Activated naive CD4-positive, alpha-beta T cell treated with Interleukin-2 at 50 U/mL for 16 hours (primary cell): ENCODE data around the gene RPS6KA4.
"Not testable (repeated sequence)": the region's sequence is repeated elsewhere in the genome, so short reads cannot be mapped to it uniquely, and the experiment has no call there.

Experiments used
- DNase-seq: peaks from one replicate; pipeline ENCODE4 v3.0.0-alpha.2; 2020

Gene RPS6KA4

DNA sequence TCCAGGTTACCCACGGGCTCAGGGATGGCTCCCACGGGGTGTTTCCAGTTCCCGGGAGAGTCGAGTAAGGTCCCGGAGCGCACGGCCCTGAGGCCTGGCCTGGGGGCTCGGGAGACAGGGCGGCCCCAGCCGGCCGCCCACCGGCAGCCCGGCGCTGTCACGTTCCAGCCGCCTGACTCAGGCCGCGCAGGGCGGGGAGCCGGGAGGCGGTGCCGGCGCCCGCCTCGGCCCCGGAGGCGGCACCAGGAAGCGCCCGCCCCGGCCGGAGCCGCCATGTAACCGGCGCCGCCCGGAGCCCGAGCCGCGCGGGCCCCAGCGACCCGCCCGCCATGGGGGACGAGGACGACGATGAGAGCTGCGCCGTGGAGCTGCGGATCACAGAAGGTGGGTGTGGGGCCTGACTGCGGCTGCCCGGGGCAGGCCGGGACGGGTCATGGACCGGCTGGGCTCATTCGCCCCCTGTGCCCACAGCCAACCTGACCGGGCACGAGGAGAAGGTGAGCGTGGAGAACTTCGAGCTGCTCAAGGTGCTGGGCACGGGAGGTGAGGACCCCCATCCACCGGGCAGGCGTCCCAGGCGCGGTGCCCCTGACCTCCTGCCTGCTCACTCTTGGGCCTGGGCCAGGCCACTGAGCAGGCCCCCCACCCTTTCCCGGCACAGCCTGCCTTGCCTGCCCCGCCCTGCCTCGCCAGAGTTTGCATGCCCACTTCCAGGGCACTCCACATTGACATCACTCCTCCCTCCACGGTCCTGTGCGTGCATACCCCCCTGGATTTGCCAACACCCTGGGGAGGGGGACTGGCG, at the start of gene RPS6KA4:
TSS of gene RPS6KA4 (plus strand) at position 256 of the 805 bp plus-strand sequence. CDS start at position 330, 74 bp downstream.
- DNase-seq = peak; percentile 64

DNA sequence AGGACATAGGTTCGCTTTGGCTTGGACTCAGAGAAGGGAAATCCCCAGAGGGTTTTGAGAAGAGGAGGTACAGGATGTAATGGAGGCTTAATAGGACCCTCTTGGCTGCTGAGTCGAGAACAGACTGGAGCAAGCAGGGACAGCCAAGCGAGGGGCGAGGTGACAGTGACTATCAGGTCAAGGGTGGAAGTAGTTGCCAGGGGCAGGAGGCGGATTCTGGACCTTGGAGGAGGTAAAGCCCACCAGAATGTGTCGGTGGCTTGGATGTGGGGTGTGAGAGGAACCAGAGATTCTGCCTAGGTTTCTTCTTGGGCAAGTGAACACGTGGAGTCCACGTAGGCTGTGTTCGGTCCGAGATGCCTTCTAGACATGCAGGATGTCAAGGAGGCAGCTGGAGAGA, 46.0 kb upstream of the RPS6KA4 start:
- no peak for DNase-seq

DNA sequence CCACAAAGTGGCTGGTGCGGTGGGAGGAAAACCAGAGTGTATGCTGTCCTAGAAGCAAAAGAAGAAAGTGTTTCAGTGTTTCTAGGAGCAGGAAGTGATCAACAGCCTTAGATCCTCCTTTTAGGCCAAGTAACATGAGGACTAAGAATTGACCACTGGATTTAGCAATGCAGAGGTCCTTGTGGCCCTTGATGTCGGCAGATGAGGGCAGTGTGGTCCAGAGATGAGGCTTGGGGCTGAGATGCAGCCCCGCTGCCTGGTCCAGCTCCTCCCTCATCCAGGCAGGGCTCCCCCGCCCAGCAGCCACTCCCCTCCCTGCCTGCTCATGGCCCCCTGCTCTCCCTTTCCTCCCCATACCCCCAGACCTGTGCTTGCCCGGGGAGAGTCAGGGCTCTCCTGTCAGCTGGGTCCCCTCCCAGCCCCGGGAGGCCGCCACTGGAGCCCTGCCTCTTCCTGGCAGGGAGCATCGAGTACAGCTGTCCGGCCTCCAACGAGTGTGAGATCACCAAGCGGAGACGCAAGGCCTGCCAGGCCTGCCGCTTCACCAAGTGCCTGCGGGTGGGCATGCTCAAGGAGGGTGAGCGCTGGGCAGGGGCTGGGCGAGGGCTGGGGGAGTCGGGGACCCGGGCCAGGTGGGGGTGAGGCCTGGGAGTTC, 45.3 kb upstream of the RPS6KA4 start:
- no peak for DNase-seq

DNA sequence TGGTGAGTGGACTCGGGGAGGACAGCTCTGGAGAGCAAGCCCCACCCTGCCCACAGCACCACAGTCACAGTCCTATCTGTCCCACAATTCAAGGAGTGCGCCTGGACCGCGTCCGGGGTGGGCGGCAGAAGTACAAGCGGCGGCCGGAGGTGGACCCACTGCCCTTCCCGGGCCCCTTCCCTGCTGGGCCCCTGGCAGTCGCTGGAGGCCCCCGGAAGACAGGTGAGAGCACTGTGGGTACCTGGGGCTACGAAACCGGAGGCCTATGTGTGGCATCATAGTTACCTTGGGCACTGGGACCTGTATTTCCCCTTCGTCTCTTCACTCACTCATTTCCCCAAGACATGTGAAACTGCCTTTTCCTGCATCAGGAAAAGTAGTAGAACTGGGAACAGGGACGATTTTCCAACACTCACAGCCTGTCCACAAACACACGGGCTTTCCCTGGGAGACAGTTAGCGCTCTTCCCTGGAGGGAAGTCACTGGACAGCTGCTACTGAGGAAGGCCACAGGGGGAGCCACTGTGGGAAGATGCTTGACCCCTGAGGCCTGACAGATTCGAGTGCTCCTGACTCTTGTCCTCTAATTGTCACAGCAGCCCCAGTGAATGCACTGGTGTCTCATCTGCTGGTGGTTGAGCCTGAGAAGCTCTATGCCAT, 44.7 kb upstream of the RPS6KA4 start:
- no peak for DNase-seq

DNA sequence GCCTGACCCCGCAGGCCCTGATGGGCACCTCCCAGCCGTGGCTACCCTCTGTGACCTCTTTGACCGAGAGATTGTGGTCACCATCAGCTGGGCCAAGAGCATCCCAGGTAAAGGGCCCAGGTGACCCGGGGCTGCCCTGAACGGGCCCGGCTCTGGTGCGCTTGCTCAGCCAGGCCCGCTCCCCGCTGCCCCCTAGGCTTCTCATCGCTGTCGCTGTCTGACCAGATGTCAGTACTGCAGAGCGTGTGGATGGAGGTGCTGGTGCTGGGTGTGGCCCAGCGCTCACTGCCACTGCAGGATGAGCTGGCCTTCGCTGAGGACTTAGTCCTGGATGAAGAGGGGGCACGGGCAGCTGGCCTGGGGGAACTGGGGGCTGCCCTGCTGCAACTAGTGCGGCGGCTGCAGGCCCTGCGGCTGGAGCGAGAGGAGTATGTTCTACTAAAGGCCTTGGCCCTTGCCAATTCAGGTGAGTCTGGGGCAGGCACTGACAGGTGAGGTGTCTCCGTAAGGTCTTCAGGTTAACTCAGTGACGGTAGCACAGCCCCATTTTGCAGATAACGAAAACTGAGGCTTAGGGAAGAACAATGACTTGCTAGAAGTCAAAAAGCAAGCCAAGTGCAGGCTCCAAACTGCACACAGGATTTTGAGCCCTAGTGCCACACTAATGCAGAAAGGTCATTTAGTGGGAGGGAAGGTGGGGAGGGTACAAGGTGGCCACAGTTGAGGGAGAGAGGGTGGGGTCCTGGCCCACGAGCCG, 44.0 kb upstream of the RPS6KA4 start:
- DNase-seq = no peak

DNA sequence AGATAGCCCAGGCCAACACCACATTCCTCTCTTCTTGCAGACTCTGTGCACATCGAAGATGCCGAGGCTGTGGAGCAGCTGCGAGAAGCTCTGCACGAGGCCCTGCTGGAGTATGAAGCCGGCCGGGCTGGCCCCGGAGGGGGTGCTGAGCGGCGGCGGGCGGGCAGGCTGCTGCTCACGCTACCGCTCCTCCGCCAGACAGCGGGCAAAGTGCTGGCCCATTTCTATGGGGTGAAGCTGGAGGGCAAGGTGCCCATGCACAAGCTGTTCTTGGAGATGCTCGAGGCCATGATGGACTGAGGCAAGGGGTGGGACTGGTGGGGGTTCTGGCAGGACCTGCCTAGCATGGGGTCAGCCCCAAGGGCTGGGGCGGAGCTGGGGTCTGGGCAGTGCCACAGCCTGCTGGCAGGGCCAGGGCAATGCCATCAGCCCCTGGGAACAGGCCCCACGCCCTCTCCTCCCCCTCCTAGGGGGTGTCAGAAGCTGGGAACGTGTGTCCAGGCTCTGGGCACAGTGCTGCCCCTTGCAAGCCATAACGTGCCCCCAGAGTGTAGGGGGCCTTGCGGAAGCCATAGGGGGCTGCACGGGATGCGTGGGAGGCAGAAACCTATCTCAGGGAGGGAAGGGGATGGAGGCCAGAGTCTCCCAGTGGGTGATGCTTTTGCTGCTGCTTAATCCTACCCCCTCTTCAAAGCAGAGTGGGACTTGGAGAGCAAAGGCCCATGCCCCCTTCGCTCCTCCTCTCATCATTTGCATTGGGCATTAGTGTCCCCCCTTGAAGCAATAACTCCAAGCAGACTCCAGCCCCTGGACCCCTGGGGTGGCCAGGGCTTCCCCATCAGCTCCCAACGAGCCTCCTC, 43.1 kb upstream of the RPS6KA4 start:
- DNase-seq = not testable (repeated sequence)

DNA sequence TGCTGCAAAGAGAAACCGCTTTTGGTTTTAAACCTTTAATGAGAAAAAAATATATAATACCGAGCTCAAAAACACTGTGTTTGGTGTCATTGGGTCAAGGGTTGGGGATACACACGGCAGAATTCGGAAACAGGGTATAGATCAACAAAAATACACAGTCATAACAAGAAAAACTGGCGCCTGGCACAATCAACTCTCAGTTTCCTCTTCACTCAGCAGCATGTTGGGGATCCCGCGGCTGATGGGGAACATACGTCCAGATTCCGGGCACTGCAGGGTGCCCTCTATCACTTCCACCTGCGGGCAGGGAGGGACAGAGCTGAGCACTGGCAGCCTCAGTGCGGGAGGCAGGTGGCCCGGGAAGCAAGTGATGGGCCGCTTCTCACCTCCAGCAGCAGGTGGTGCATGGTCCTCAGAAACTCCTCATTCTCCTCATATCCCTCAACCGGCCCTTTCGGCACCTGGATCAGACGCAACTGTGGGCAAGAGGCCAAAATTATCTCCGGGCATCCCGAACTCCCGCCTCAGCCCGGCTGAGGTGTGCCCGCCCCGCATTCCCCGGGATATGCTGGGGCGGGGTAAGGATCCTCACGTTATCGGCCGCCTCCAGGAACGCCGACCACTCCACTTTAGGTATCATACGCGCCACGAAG, 42.2 kb upstream of the RPS6KA4 start:
- peak; percentile 42 for DNase-seq

DNA sequence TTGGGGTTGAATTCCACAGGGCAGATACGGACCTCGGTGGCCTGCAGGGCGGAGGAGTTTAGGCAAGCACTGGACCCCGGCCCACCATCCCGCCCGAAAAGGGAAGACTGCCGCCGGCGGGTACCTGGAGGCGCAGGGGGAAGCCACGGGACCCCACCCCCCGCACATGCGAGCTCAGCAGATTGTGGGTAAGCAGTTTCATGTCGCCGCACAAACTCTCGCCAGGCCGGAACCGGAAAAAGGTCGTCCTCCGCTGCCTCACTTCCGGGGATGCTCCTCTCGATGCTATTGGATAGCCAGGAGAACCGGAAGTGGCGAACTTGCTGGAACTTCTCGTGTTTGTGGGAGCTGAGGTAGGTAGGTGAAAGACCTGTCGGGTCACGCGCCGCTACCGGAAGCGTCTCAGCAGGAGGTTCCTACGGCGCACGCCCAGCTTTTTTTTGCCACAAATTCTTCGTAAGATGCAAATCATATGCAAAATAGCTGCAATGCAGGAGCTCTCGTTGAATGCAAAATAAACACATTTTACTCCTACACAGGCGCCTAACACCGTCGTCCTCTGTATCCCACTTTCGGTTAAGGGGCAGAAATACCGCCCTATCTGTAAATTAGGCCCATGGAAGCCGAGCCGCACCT, 41.5 kb upstream of the RPS6KA4 start, which contains the start of gene TRMT112:
TSS of gene TRMT112 (minus strand) at position 235 of the 636 bp plus-strand sequence. CDS start at position 202, 33 bp downstream.
- peak; percentile 96 for DNase-seq

DNA sequence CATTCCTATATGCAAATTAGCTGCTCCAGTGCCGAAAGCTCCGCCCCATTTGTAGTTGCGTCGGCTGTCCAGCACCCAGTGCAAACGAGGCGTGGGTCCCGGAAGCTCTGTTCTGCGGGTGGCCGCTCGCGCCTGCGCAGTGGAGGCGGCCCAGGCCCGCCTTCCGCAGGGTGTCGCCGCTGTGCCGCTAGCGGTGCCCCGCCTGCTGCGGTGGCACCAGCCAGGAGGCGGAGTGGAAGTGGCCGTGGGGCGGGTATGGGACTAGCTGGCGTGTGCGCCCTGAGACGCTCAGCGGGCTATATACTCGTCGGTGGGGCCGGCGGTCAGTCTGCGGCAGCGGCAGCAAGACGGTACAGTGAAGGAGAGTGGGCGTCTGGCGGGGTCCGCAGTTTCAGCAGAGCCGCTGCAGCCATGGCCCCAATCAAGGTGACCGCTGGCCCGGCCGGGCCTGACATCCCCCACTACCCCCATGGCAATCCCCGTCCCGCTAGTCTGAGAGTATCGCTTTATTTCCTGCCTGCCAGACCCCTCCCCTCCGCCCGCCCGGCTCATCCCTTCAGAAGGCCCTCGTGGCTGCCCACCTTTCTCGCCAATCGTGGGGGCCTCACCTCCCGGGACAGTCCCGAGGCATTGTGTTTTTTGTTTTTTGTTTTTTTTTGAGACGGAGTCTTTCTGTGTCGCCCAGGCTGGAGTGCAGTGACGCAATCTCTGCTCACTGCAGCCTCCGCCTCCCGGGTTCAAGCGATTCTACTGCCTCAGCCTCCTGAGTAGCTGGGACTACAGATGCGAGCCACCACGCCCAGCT, 40.8 kb upstream of the RPS6KA4 start, which contains the start of gene PRDX5:
TSS of gene PRDX5 (plus strand) at position 161 of the 805 bp plus-strand sequence. CDS start at position 256, 95 bp downstream.
- DNase-seq = peak; percentile 95

DNA sequence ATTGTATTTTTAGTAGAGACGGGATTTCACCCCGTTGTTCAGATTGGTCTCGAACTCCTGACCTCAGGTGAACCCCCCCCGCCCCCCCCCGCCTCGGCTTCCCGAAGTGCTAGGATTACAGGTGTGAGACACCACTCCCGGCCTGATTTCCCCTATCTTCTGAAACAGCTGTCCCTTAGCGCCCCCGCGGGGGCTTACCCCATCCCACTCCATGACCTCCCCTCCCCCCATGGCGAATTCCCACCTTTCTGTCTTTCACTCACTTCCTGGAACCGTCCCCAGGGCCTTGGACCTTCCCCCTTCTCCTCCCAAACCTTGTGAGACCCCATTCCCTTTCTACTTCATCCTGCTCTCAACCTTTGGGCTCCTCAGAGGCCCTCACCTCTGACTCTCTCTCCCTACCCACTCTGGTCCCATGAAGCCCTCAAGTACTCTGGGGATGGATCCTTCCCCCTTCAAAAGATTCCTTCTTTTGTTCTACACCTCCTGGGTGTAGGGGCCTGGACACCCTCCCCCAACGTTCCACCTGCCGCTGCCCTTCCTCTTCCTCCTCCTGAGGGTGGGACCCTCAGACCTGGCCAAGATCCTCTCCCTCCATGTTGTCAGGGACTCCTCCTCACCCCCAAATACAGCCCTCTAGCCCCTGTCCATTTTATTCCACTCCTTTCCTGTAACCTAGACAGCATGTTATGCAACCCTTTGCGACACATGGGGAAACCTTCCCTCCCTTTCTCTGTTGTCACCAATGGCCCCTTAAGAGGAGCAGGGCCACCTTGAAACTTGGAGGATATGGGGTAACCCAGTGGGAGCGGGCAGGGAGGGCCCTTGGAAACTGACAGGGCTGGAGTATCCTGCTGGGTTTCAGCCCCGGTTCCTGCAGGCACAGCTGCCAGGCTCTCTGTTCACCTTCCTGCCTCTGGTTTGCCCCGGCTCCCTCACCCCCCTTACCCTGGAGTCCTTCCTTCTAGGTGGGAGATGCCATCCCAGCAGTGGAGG, 39.9 kb upstream of the RPS6KA4 start:
- no peak for DNase-seq

DNA sequence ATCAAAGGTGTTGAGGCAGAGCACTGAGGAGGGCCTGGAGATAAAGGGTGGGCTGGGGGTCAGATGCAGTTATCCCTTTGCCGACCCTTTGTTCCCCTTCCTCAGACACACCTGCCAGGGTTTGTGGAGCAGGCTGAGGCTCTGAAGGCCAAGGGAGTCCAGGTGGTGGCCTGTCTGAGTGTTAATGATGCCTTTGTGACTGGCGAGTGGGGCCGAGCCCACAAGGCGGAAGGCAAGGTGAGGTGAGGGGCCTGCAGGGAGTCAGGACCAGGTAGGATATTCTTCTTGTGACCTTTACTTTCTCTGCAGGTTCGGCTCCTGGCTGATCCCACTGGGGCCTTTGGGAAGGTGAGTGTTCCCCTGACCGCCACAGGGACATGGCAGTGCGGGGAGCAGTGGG, 38.4 kb upstream of the RPS6KA4 start:
- DNase-seq = no peak

DNA sequence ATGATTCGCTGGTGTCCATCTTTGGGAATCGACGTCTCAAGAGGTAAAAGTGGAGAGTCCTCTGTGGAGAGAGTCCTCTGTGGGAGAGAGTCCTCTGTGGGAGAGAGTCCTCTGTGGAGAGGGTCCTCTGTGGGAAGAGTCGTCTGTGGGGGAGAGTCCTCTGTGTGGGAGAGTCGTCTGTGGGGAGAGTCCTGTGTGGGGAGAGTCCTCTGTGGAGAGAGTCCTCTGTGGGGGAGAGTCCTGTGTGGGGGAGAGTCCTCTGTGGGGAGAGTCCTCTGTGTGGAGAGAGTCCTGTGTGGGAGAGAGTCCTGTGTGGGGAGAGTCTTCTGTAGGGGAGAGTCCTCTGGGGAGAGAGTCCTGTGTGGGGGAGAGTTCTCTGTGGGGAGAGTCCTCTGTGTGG, 37.9 kb upstream of the RPS6KA4 start:
- DNase-seq = no peak

DNA sequence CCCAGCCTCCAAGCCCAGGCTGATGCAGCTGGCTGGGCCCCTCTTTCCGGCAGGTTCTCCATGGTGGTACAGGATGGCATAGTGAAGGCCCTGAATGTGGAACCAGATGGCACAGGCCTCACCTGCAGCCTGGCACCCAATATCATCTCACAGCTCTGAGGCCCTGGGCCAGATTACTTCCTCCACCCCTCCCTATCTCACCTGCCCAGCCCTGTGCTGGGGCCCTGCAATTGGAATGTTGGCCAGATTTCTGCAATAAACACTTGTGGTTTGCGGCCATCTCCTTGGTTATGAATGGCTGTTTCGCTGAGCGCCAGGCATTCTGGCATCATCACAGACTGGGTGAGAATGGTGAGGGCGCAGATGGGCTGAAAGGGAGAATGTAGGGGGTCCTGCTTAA, 37.4 kb upstream of the RPS6KA4 start:
- DNase-seq = no peak

DNA sequence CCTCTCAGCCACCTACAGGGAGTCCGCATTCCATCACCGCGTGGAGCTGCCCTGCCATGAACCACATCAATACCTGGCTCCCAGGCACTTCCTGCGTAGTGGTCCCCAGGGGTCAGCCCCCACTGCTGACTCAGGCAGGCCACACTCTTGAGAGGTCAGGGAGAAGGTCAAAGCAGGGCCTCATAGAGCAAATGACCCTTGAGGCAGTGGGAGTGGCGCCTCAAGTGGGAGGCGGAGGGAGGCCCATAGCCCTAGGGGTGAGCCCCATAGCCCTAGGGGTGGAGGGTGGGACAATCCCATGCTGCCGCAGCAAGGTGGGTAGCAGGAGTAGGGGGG, 36.1 kb upstream of the RPS6KA4 start:
- DNase-seq = no peak

DNA sequence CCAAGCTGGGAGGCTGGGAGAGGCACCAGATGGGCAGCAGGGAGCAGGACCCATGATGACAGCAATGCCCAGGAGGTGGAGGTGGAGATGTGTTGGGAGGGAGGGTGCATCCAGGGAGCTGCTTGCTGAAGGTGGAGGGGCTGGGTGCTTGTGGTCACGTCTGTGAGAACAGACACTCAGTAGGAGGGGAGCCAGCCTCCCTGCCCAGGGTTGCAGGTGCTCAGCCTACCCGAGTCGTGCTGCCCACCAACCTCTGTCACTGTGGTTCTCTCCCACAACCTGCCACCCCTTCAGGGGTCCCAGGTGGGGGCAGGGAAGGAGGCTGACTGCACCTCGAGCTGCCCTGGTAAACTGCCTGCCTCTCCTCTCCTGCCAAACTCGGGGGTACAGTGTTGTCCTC, 35.6 kb upstream of the RPS6KA4 start:
- no peak for DNase-seq

DNA sequence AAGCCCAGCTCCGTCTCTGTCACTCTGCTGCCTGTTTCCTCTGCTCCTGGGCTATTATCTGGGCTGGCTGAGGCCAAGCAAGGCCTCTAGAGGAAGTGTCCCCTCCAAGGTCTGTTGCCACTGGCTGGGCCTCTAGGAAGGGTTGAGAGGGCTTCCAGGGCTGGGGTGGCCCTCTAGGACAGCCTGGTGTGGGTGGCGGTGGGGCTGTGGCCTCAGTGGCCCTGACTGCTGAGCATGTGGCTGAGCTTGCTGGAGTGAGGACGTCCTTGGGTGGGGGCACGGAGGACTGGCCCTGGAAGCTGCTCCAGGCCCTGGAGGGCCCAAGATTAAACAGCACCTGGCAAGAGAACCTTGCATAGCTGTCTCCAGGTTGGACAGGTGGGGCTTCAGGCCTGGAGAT, 35.0 kb upstream of the RPS6KA4 start:
- DNase-seq = not testable (repeated sequence)

DNA sequence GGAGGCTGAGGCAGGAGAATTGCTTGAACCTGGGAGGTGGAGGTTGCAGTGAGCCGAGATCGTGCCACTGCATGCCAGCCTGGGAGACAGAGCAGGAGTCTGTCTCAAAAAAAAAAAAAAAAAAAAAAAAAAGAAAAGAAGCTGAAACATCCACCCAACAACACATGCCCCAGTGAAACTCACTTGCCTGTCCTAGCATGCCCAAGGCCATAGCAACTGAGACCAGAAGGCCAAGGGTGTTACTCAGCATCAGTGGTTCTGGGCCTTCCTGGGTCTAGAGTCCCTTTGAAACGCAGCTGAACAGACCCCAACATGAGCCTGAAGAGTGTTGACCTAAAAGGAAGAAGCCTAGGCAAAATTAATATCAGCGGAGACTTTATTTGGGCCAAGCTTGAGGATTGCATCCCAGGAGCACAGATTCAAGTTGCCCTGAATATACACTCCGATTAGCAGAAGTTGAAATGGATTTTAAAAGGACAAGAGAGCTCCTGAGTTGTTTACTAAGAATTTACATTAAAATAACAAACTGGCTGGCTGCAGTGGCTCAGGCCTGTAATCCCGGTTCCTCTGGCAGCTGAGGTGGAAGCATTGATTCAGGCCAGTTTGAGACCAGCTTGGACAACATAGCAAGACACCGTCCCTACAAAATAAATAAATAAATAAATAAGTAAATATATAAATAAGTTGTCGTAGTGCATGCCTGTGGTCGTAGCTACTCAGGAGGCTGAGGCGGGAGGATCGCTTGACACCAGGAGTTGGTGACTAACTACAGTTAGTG, 34.1 kb upstream of the RPS6KA4 start:
- no peak for DNase-seq

DNA sequence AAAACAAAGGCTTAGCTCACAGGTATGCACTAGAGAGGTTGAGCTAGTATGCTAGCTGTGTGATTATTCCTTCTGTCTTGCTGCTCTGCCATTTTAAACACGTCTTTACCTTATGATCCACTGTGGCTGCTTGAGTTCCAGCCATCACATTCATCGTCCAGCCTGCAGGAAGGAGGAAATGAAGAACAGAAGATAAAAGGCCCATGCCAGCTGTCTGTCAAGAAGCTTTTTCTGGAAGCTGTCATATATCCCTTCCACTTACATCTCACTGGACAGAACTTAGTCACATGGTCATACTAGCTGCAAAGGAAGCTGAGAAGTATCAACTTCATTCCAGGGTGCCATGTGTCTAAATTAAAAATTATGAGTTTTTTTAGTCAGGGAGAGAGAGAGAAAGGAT, 31.6 kb upstream of the RPS6KA4 start:
- DNase-seq = no peak
